HG02840 (cell line): ENCODE measurements around the gene TOMM70.

Experiments used
- ATAC-seq: cut with Tn5 transposase; IDR thresholded peaks from one replicate; pipeline ENCODE4 v1.9.1; 2021; ENCODE audit warnings: mild to moderate bottlenecking, moderate library complexity, moderate number of reproducible peaks; ENCODE audit not compliant: unreplicated experiment, low FRiP score

The TOMM70 gene

DNA sequence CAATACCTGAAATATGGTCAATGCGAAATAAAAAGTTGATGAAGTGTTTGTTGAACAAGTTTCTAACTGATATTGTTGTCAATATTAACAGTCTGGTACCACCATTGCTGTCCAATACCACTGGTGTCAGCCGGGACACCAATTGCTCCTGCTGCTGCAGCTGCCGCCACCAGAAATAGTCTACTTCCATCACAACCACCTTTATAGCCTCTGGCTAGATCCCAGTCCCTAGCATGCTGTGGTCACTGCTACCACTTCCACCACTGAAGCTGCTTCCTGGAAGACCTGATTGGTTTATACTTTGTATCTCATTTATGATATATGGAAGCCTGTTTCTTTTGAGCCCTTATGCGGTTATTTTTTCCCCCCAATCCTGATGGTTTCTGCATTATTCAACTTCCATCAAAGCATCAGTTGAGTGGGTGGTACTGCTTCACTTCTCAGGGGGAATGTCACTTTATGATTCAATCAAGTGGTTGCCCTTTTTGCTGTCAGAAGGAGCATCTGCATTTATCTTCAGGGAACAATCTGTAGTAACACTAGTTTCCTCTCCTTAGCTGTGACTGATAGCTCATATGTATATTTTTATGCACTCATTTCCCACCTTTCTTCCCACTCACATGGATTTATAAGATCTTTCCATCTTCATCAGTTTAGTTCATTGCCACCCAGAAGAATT is 12.2 kb upstream of the TOMM70 start:
- no peak for ATAC-seq

DNA sequence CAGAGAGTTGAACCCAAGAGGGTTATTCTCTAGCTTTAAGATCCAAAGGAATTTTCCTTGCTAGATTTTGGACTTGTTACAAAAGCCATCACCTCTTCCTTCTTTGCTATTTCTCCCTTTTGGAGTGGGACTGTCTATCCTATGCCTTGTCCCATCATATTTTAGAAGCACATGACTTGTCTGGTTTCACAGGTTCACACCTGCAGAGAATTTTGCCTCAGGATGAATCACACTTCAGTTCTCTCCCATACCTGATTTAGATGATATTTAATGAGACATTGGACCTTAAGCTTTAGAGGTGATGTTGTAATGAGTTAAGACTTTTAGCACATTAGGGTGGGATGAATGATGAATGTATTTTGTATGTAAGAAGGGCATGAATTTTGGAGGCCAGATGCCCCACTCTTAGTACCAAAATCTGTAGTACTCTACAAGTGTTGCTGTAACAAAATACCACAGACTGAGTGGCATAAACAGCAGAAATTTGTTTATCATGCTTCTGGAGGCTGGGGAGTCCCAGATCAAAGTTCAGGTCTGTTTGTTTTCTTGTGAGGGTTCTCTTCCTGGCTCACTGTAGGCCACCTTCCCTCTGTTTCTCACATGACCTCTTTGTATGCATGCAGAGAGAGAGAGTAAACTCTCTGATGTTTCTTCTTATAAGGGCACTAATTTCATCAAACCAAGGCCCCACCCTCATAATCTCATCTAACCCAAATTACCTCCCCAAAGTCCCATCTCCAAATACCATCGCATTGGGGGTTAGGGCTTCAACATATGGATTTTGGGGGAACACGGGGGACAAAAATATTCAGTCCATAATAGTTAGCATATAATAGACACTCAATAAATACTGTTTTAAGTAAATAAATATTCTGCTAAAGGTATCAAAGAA is 10.4 kb upstream of the TOMM70 start:
- no peak for ATAC-seq

DNA sequence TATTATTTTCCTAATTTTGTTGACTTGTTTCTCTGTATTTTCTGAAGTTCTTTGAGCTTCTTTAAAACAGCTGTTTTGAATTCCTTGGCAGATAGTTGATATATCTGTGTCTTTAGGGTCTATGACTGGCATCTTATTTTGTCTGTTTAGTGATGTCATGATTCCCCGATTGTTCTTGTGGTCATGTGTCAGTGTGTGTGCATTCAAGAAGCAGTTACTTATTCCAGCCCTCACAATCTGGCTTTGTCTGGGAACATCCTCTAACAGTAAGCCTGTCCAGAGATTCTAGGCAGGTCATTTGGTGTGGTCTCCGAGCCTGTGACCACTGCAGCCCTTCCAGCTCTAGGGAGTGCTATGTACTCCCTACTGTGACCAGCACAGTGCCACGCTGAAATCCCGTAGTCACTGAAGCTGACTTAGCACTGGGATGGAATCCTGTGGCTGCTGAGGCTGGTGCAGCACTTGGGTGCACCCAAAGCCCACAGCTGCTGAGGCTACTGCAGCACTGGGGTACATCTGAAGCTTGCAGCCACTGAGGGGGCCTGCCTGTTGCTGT is 7.2 kb upstream of the TOMM70 start:
- ATAC-seq: no peak

DNA sequence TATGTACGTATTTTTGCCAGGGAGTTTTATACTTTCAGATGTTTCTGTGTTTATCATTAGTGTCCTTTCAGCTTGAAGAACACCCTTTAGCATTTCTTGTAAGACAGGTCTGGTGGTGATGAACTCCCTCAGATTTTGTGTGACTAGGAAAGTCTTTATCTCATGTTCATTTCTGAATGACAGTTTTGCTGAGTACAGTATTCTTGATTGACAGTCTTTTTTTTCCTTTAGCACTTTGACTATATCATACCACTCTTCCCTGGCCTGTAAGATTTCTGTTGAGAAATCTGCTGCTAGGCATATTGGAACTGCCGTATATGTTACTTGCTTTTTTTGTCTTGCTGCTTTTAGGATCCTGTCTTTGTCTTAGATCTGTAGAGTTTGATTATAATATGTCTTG is 6.3 kb upstream of the TOMM70 start:
- no peak for ATAC-seq

DNA sequence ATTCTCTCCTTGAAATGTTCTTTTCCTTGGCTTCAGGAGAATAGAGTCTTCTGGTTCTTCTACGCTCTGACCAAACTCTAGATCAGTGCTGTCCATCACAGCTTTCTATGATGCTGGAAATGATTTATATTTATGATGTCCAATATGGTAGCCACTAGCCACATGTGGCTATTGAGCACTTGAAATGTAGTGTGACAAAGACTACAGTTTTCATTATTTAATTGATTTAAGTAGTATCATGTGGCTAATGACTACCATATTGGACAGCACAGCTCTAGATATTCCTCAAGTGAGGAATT is 3.3 kb upstream of the TOMM70 start:
- no peak for ATAC-seq

DNA sequence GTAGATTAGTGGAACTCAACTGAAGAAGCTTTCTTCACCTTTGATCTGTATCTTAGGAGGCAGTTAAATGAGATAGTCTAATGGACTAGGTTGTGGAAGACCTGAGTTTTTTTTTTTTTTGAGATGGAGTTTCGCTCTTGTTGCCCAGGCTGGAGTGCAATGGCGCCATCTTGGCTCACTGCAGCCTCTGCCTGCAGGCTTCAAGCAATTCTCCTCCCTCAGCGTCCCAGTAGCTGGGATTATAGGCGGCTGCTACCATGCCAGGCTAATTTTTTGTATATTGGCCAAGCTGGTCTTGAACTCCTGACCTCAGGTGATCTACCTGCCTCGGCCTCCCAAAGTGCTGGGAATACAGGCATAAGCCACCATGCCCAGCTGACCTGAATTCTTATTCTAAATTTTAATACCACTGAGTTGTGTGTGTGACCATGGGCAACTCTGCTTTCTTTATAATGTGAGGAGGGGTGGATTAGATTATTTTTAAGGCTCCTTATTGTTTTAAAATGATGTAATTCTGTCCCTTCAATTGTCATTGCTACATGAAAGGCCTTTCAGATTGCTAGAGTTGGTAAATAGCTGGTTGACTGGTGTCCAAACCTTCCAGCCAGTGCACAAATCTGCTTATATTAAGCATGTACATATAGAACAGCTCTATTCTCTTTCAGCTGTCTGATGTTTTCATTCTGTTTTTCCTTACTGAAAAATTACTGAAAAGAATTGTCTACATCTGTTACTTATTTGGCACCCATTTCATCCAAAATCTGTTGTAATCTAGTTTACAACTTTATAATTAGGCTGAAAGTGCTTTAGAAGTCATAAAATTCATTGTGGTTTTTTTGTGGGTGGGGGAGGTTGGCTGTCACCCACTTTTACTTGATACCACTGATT is 2.7 kb upstream of the TOMM70 start:
- no peak for ATAC-seq

DNA sequence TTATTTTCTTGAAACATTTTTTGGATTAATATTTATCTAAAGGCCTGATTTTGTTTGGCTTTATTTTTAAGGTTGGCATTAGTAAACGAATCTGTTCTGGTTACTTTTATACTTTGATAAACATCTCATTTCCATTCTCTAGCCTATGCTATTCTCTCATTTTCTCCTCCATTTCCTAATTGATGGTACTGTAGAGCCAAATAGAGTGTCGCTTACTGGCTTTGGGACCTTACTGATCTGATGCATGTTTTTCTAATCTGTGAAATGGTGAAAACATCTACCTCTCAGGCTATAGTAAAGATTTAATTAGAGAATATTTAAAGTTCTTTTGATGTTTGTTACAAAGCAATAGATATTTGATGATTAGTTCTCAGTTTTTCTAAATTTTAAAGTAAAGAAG is 2.0 kb upstream of the TOMM70 start:
- no peak for ATAC-seq

DNA sequence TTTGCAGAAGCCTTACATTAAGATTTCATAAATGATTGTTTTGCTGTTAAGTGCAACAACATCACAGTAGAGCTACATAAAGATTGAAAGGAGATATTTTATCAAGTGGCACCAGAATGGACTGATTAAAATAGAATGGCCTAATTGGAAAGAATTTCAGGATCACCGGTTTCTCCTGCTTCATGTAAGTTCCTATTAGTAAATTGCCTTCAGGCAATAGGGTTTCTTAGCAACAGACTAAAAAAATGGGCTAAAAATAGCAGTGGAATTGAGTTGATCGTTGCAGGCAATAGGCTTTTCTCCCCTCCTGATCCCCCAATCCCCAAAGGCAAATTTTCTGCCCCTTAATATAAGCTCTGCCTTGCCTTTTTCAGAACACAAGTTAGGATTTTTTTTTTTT is 1.4 kb upstream of the TOMM70 start:
- ATAC-seq: no peak

DNA sequence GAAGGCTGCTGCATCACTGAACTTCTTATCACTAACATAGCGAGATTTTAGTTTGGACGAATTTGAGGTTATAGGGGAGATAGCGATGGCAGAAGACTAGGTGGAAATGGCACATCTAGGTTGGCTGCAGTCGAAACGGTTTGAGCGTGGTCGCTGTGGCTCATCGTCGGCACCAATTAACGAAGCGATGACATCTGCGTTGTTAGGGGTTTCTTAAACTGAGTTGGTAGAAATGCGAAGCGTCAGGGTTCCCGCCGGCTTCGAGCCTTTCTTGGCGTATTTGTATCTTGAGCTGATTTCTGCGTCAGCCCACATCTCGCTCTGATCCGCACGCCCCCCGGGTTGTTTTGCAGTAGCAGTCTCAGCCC is 769 bp upstream of the TOMM70 start:
- peak; percentile 15 for ATAC-seq

DNA sequence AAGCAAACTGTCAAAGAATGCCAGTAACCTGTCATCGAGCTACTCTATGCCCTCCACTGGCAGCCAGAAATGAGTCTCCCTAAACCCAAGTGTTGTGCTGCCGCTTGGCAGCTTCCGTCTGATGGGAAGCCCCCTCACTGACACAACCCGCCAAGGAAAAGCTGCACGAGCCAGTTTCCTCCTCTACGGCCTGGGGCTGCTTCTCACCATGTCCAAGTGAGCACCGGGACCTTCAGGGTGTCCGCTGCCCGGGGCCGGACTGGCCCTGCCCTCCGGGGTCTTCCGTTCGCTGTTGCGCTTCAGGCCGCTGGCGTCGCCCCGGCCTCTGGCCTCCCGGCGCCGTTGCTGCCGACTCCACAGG is 490 bp downstream of the TOMM70 start:
- peak; percentile 9 for ATAC-seq

DNA sequence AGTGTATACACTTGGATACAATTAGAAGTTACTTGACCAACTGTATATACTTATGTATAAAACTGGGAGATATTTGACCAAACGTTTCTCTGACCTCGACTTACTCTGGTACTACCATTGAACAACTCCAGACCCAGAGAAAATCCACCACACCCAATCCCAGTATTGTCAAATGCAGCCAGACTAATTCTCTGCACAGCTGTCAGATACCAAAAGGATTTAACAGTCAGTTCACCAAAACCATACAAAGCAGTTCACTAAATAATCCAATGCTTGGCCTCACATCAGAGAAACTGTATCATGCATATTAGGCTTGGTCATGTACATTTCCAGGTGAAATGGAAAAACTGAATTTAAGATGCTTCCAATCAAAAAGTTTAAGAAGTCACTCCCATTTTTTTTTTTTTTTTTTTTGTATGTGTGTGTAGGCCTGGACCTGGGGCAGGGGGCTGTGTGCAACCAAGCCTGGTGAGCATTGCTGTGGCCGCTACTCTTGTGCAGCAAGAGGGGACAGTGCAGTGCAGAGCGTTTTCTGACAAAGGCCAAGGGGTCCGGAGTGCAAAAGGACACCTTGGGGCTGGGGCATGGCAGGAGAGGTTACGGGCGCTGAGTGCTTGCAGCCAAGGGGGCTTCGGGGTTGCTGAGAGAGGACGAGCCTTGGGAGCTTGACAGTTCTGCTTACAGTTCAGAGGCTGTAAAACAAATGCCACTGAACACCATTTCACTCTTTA is 1.4 kb downstream of the TOMM70 start:
- no peak for ATAC-seq

DNA sequence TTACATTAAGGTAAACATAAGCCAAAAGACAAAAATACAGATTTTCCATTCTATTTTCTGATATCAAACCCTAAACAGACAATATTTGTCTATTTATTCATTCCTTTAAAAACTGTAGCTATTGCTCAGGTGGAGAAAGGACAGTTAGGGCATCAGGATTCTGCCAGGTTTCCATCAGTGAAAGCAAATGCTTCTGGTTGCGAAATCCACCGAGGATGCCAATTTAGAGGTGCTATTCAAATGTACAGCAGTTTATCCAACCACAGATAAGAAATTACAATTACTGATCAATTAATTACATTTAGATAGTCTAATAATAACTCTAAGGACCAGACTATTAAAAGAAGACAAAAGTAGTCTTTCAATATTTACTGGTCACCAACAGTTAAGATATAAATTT is 3.9 kb downstream of the TOMM70 start:
- no peak for ATAC-seq

DNA sequence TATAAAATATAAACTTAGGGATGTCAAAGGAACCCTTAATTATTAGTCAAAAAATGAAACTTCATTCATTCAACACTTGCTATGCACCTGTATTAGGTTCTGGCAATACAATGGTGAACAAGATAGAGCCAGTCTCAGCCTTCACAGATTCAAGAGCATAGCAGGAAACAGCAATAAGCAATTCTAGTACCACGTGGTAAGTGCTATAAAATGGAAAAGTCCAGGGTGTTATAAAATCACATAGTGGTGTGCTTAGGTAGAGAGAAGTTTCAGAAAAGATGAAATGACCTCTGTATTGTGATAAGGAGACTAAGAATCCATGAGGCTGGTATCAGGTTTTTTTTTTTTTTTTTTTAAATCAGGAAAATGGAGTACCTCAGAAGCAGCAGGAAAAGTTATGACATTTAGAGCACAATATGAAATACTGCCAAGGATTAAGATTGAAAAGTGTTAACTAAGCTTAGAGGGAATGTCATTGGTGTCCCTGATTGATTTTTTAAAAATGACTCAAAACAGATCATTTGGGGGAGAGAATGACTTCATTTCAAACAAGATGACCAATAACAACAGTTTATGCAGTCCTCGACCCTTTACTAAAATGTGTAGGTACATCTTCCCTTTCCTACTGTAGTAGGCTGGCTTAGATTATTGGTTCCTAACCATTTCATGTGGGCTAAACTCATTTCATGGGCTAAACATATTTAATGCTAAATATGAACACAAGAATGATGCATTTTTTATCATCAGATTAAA is 5.0 kb downstream of the TOMM70 start:
- ATAC-seq: no peak

DNA sequence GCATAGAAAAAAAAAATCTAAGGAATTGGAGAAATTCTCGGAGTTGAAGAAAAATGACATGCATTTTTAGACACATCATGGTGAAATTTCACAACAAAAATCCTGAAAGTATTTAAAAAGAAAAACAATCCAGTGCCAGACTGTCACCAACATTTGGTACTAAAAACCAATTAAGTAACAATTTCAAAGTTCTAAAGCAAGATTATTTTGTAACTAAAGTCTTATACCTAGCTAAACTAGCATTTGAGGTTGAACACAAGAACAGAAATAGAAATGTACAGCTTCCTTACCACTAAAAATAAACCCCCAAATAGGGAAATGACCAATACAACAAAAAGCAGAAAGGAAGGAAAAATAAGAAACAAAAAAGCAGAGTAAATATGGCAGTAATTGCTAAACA is 11.9 kb downstream of the TOMM70 start:
- no peak for ATAC-seq

DNA sequence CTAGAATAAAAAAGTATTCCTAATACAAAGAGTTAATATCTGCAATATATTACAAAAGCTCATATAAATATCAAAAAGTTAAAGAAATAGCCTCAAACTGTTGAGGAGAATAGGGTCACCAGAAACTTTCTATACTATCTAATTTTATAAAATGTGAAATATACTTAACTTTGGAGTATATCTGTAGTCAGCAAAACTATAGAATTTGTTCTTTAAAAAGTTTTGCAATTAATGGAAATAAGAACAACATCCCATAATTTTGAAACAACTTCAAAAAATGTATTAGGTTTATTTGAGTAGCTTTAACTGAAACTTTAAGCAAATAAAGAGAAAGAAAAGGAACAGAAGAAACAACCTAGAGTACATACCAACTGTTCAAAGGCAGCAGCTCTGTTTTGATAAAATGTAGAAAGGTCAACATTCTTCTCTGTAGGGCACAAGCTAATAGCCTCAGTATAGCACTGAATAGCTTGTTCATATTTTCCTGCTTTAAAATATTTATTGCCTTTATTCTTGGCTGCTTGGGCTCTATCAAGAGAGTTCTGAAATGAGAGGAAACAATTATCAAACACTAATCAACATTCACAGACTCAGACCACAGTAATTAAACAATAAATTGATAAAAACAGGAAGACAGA is 14.3 kb downstream of the TOMM70 start:
- no peak for ATAC-seq

DNA sequence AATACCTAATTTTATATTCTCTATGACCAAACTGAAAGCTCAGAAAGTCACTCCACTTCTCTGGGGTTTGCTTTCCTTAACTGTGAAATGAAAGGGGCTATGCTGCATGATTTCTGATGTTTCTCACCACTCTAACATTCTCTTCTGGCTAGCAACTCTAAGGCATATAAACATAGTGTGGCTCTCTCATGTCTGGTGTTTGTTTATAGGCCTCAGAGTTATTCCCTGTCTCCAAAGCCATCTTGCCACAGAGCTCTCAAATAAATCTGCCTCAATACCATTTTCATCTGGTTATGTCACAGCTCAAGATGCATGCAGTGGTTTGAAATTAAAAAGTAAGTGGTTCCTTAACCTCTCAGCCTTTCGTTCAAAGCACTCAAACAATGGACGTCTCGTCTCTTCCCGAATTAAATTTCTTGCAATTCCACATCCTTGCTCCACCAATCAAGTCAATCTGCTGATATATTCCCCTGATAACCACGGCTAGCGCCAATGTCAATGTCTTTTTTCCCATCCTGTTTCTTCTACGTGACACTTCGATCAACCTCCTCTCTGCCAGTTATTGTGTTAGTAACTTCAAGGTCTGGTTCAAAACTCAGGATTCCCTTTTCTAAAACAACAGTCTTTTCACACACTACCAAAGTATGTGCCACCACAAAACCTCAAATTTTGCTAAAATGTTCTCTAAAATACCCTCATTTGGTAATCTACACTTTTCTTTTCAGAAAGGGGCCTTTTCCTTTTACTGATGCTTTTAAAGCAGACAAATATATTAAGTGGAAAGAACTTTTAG is 16.0 kb downstream of the TOMM70 start:
- ATAC-seq: no peak

DNA sequence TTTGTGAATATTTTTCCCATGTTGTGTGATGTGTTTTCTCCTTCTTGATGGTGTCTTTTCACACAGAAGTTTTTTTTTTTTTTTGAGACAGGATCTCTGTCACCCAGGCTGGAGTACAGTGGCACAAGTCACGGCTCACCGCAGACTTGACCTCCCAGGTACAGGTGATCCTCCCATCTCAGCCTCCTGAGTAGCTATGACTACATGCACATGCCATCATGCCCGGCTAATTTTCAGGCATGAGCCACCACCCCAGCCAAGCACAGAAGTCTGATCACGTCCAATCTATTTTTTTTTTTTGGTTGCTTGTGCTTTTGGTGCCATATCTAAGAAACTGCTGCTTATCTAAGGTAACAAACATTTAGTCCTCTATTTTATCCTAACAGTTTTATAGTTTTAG is 24.6 kb downstream of the TOMM70 start:
- ATAC-seq: no peak

DNA sequence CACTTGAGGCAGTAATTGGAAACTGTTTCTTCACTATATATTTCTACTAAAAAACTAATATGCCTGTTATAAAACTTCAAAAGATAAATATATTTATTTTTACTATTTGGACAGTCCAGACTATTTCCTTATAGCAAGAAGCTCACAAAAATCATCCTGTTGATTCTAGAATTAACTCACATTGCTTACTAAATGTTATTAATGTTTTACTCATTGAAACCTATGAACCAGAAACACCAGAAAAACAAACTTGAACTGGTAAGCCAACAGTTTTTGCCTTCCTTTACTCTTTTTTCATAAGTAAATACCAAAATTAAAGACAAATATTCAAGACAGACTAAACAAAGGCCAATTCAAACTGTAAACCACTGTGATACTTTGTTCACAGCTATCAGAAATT is 26.4 kb downstream of the TOMM70 start:
- no peak for ATAC-seq
